ENCODE results near the gene CACNA1H. TPM values are rescaled to one million over a fixed set of nuclear protein-coding genes. Genes with fewer than 3 reads are reported as not detected.
"Not testable (repeated sequence)": the region's sequence is repeated elsewhere in the genome, so short reads cannot be mapped to it uniquely, and the experiment has no call there.

Gene CACNA1H
- polyA plus RNA-seq, 3 donors: 20.3 to 30.5 (median 29.4) TPM

- DNase-seq (ENCODE audit: extremely low read depth in 1 of 11, low read depth in 9 of 11, low spot score in 4 of 11): not testable (repeated sequence)
Measured at GRCh38 chr16:1253701-1254364, 100.9 kb downstream of the CACNA1H start.

DNA sequence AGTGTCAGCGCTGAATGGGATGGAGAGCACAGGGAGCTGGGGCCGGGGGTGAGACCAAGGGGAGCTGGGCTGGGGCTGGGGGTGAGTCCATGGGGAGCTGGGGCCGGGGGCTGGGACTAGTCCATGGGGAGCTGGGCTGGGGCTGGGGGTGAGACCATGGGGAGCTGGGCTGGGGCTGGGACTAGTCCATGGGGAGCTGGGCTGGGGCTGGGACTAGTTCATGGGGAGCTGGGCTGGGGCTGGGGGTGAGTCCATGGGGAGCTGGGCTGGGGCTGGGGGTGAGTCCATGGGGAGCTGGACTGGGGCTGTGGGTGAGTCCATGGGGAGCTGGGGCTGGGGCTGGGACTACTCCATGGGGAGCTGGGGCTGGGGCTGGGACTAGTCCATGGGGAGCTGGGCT lies 101.9 kb downstream of the CACNA1H start:
- not testable (repeated sequence) for DNase-seq (ENCODE audit: extremely low read depth in 1 of 11, low read depth in 9 of 11, low spot score in 4 of 11)

GRCh38 chr16:1255276-1256122 lies 102.6 kb downstream of the CACNA1H start, which contains the start of gene TPSD1:
Gene TPSD1, plus strand, starts transcription at chr16:1256069. Its CDS starts 212 bp downstream, at chr16:1256281.
- not testable (repeated sequence) for DNase-seq (ENCODE audit: extremely low read depth in 1 of 11, low read depth in 9 of 11, low spot score in 4 of 11)

- DNase-seq (ENCODE audit: extremely low read depth in 1 of 11, low read depth in 9 of 11, low spot score in 4 of 11): not testable (repeated sequence)
Measured at GRCh38 chr16:1256296-1256873, 103.5 kb downstream of the CACNA1H start.

GRCh38 chr16:1256874-1257322 lies 104.0 kb downstream of the CACNA1H start:
- no peak for DNase-seq (ENCODE audit: extremely low read depth in 1 of 11, low read depth in 9 of 11, low spot score in 4 of 11)

DNA sequence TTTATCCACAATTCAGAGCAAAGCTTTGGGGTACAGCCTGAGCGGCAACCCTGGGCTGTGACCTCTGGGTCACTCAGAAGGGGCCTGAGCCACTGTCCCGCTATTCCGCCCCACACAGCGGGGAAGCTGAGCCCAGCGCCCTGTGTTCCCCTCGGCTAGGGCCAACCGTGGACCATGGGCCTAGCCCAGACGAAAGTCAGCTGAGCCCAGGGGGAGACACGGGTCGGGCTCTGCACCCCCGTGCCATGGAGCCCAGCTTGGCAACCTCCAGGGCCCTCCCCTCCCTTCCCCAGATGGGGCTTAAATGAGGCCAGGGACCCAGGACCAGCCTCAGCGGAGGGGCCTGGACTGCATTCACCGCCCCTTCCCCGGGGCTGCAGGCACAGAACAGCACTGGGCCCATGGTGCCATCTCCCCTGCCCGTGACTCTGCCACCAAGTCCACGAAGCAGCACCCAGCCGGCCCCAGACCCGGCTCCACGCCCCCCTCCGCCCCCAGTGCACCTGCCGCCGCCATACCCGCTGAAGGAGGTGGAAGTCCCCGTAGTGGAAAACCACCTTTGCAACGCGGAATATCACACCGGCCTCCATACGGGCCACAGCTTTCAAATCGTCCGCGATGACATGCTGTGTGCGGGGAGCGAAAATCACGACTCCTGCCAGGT lies 104.8 kb downstream of the CACNA1H start:
- no peak for DNase-seq (ENCODE audit: extremely low read depth in 1 of 11, low read depth in 9 of 11, low spot score in 4 of 11)

- no peak for DNase-seq (ENCODE audit: extremely low read depth in 1 of 11, low read depth in 9 of 11, low spot score in 4 of 11)
Measured at GRCh38 chr16:1258225-1258600, 105.3 kb downstream of the CACNA1H start.

- DNase-seq (ENCODE audit: extremely low read depth in 1 of 11, low read depth in 9 of 11, low spot score in 4 of 11): no peak
Measured at GRCh38 chr16:1258906-1259759, 106.2 kb downstream of the CACNA1H start.

DNA sequence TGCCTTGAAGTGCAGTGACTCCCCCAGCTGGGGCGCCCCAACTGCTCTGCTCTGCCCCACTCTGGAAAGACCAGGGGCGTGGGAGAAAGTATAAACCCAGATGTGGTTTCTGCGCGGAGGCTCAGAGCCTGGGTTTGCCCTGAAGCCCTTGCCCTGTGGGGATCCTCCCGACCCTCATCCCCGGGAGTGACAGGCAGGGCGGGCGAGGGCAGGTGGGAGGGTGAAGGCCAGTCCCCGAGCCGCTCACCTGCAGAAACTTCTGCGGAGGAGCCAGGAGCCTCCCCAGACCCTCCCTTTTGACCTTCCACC lies 106.8 kb downstream of the CACNA1H start:
- no peak for DNase-seq (ENCODE audit: extremely low read depth in 1 of 11, low read depth in 9 of 11, low spot score in 4 of 11)

- no peak for DNase-seq (ENCODE audit: extremely low read depth in 1 of 11, low read depth in 9 of 11, low spot score in 4 of 11)
Measured at GRCh38 chr16:1260101-1260680, 107.3 kb downstream of the CACNA1H start.

GRCh38 chr16:1261131-1261892 lies 108.4 kb downstream of the CACNA1H start:
- DNase-seq (ENCODE audit: extremely low read depth in 1 of 11, low read depth in 9 of 11, low spot score in 4 of 11): no peak

- DNase-seq (ENCODE audit: extremely low read depth in 1 of 11, low read depth in 9 of 11, low spot score in 4 of 11): no peak
Measured at GRCh38 chr16:1262210-1262845, 109.4 kb downstream of the CACNA1H start.

DNA sequence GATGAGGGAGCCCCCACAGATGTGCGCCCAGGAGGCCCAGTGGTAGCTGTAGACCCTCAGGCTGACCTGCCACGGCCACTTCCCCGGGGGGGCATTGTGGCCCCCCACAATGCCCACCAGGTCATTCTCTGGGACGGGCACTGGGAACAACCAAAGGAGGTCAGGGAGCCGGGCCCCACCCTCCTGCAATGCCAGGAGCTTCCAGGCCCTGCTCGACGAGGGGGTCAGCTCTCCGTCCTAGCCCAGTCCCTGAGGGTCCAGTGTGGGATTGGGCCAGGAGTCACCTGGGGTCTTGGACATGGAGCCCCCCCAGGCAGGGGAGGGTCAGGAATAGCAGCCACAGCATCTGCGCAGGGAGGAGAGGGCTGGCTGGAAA lies 109.9 kb downstream of the CACNA1H start:
- DNase-seq (ENCODE audit: extremely low read depth in 1 of 11, low read depth in 9 of 11, low spot score in 4 of 11): no peak

DNA sequence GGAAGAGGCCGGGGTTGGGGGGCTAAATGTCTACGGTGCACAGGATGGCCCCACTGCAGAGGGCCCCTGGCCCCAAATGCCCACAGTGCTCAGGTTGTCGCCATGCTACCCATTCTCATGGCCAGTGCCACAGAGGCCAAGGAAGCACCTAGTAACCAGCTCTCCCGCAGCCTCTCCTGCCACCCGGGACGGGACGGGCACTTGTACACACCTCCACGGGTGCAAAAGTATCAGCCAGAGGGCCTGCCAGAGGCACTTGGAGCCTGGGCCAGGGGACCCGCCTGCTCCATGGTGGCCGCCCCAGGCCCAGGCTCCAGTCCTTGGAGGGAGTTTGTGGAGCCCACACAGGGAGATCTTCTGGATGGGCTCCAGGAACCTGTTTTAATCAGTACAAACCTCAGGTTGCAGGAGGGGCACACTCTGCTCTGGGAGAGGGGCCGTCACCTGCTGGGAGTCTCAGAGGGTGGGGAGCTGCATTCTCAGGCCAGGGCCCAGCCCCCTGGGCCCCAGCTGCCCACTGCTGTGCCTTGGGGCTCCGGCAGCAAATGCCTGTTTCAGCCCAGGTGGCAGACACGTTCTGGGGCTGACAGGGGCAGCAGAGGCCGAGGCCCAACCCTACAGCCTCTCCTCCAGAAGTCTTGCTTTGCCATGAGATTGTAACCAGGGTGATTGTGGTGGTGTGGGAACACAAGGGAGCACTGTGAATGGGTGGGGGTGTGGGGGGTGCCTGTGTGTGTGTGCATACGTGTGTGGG lies 110.9 kb downstream of the CACNA1H start:
- DNase-seq (ENCODE audit: extremely low read depth in 1 of 11, low read depth in 9 of 11, low spot score in 4 of 11): no peak

- no peak for DNase-seq (ENCODE audit: extremely low read depth in 1 of 11, low read depth in 9 of 11, low spot score in 4 of 11)
Measured at GRCh38 chr16:1264345-1265089, 111.6 kb downstream of the CACNA1H start.

DNA sequence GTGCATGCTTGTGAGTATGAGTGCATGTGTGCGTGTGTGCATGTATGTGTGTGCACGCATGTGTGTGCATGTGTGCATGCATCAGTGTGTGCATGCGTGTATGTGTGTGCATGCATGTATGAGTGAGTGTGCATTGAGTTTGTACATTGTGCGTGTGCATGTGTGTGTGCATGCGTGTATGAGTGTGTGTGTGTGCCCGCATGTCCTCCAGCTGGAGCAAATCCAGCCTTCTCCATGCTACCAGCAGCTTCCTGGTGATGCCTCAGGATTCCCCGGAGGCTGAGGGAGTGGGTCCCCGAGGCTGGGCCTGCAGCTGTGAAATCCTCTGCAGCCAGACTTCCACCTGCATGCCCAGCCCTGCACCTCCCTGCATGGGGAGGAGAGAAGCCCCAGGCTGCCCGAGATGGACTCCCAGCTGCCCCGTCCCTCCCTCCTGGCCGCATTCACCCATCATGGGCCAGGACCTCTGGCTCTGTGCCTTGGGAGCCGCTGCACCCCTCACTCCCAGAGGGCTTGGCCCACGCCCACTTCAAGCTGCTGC lies 112.3 kb downstream of the CACNA1H start:
- DNase-seq (ENCODE audit: extremely low read depth in 1 of 11, low read depth in 9 of 11, low spot score in 4 of 11): no peak
